HTR-8/SVneo (cell line): ENCODE data around the gene EOLA2.
"Not testable (repeated sequence)": the region's sequence is repeated elsewhere in the genome, so short reads cannot be mapped to it uniquely, and the experiment has no call there.

ENCODE experiments used
- DNase-seq: peaks from one replicate; pipeline ENCODE4 v3.0.0; 2011; ENCODE audit warnings: low spot score, mixed read lengths; ENCODE audit not compliant: insufficient read length
- FAIRE-seq: peaks from 2 replicates; lab custom pipeline; 2011; peaks lifted over from hg19 to GRCh38; lab: Jason Lieb, UNC

The EOLA2 gene

DNA sequence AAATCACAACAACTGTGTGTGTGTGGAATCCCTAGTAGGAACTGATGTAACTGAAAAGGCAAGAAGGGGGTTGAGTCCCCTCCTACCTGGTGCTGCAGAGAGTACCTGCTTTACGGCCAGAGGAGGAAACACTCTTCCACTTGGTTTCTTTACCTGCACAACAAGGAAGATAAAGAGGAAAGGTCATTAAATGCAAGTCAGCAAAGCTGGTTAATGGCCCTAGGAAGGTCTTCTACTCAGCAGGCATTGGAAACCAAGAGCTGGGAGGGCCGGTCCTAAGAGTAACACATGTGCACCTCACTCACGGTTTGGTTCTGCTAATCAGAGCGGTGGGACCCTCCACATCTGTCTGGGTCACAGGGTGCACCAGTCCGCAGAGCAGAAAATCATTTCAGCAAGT, 963 bp downstream of the EOLA2 start:
- DNase-seq, FAIRE-seq: not testable (repeated sequence)

DNA sequence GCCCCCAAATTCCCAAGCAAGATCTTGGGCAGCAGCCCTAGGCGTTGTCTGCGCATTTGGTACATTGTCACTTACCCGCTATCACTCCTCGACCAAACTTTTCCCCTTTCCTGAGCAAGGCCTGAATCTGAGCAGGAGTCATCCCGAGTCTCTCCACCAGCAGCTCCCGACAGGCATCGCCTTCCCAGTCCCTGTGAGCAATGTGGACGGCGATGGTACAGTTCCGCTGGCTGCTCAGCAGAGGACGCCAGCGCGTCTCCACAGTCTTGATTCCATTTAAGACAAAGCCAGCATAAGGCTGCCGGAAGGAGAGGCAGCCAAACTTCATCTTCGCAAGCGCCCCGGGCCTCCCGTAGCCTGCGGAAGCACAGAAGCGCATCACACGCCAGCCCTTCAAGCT, 4.7 kb downstream of the EOLA2 start:
- FAIRE-seq, DNase-seq: not testable (repeated sequence)

DNA sequence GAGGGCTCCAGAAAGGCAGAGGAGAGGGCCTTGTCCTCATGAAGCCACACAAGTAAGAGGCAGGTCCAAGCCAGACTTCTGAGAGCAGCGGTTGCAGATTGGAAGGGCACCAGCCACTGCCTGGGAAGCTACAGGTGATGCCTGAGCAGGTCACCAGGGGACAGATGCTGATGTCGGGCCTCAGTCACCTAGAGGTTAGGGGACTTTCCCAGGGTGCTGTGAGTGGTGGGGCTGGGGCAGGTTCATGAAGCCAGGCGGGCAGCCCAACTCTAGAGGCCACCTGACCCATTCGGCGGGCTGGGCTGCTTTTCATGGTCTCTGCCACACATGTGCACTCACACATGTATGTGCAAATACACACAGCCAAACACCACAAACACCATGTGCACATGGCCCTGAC, 5.3 kb downstream of the EOLA2 start:
- not testable (repeated sequence) for FAIRE-seq, DNase-seq

DNA sequence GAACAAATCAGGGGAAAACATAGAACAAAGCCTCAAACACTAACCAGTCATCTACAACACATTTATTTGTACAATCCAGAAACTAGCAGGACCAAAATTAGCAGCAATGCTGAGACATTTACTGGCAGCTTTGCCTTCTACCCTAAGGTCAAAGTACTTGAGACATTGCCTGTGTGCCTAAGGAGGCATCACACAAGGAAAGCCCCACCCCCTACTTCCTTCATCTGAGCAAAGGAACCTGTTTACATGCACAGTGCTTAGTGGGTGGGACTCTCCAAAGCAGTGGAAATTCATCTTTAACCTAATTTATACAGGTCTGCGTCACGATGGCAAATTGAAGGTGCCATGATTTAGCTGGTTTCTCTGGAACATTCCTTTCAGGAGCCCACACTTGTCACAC, 6.1 kb downstream of the EOLA2 start:
- not testable (repeated sequence) for DNase-seq, FAIRE-seq

DNA sequence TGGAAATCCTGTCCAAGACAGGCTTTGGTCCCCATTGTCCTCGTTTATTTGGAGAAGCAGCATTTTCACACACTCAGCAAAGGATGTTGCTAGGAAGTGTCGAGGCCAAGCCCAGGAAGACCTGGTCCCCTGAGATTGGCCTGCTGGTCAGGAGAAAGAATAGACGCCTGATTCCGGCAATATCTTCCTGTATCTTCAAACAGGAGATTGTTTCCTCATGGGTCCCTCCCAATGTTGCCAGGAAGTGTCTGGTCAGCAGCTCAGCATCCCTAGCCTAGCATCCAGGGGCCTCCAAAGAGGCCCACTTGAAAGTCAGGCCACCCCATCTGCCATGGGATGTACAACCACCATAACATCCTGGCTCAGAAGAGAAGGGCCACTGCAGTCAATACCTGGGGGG, 6.9 kb downstream of the EOLA2 start:
- not testable (repeated sequence) for DNase-seq, FAIRE-seq

DNA sequence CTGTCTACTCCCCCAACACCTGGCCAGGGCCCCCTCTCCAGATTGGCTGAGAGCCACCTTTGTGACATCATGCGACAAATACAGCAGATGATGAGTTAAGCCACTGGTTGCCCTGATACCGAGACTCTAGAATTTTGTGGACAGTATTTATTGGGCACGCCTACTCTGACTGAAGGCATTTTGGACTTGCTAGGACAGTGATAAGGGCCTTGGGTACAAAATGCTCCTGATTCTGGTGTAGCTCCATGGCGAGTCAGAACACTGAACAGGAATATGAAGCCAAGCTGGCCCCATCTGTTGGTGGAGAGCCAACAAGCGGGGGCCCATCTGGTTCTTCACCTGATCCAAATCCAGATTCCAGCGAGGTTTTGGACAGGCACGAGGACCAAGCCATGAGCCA, 8.9 kb downstream of the EOLA2 start, which contains the start of gene HSFX4:
Gene HSFX4, plus strand, starts transcription at position 174 of the 400 bp plus-strand sequence. Its CDS starts 72 bp downstream, at position 246.
- not testable (repeated sequence) for DNase-seq, FAIRE-seq

DNA sequence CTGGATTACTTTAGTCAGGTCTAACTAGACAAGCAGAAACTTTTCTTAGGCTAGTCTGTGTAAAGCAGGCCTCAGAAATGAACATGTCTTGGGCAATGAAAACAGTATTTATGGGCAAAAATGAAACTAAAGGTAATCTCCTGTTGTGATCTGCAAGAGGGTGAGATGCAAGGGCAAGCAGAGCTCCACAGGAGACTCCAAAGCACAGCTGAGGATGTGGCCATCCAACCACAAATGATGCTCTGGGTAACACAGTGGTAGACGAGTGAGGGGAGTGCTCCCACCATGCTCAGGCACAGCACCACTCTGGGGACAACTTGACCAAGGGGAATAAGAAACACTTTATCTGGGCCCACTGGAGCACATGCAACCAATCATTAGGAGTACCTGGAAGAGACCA, 9.7 kb downstream of the EOLA2 start:
- DNase-seq, FAIRE-seq: not testable (repeated sequence)

DNA sequence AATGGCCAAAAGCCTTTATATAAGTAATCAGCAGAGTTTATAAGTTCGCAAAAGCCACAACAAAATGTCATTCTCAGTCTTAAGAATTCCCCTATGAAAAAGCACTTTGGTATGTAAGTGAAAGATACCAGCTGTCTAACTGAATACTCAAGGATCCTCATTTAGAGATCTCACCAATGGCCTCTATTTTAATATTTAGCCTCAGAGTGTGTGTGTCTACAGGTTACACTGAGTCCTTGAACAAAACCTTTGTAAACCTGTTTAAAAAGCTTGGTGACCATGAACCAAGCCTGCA, 10.4 kb downstream of the EOLA2 start:
- not testable (repeated sequence) for FAIRE-seq, DNase-seq

DNA sequence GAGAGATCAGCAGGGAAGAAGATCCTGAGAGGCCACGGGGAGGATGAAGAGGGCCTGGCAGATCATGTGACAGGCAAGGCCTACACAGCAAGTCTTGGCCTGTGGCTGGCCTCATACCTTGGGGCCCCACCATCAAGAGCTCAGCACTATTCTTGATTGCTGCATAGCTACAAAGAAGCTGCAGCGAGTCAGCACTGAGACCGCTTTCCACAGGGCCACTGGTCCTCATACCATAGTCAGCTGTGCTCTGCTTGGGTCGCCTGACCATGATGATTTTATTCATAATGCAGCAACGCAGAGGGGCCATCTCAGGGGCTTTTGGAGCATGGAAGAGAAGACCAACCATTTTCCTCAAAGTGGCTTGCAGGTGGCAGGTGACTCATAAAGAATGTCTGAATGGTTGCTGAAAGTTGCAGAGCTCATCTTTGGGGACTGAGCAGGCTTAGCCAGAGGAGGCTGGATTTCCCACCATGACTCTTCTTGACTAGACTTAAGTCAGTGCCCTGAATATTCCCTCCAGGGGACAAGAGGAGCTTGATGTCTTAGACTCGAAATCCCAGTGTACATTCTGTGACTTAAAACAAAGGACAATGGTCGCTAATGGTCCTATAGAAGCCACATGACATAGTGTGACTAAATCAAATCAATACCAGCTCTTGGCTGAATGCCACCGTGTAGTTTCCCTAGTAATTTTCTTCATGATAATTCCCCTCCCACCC, 10.9 kb downstream of the EOLA2 start:
- DNase-seq, FAIRE-seq: not testable (repeated sequence)

DNA sequence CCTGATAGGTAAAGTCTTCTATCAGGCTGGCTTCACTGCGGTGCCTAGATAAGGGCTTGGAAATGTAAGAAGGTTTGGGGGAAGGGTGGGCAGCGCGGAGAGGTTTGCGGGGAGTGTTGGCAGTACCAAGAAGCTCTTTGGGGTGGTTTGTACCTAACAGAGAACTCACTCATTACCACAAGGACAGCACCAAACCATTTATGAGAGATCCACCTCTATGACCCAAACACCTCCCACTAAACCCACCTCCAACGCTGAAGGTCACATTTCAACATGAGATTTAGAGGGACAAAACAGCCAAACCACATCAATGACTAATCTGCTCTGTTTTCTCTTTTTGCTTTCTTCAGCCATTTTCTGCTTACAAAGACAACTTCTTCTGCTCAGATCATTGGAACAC, 13.9 kb downstream of the EOLA2 start:
- DNase-seq, FAIRE-seq: not testable (repeated sequence)

DNA sequence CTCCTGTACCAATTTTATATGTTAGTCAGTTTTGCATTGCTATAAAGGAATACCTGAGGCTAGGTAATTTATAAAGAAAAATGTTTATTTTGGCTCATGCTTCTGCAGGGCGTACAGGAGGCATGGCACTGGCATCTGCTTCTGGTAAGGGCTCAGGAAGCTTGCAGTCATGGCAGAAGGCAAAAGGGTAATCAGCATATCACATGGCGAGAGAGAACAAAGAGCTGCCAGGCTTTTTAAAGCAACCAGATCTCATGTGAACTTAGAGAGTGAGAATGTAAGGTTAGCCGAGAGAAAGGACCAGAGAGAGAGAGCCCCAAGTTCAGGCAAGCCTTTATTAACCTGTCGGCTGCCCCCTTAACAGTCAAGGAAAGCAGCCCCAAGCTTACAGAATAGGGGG, 14.5 kb downstream of the EOLA2 start:
- not testable (repeated sequence) for DNase-seq, FAIRE-seq

DNA sequence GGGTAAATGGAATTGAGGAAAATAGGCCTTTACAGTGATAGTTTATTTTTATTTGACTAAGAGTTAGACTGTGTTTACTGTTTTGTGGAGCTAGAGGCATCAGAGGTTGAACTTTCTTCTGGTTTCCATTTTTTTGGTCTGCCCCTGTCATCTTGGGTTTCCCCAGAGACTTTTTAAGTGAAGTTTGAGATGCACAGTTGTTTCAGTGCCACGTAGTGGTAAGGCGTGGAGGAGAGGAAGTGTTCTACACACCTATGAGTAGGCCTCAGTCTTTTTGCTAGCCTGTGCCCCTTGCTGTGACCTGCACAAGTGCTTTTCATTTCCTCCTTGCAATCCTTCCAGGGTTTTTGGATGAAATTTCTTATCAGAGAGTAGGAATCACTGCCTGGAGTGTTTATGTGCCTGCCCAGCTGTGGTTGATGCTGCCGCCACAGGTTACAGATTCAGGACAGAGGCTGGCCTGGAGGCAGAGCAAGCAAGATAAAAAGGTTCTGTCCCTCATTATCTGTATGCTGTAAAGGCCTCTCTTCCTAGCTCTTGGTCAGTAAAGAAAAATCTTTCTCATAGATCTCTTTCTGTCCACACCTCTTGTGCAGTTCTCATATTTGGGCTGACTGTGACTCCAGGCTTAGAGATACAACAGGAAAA, 21.4 kb downstream of the EOLA2 start:
- DNase-seq (no peak), FAIRE-seq (no peak)

DNA sequence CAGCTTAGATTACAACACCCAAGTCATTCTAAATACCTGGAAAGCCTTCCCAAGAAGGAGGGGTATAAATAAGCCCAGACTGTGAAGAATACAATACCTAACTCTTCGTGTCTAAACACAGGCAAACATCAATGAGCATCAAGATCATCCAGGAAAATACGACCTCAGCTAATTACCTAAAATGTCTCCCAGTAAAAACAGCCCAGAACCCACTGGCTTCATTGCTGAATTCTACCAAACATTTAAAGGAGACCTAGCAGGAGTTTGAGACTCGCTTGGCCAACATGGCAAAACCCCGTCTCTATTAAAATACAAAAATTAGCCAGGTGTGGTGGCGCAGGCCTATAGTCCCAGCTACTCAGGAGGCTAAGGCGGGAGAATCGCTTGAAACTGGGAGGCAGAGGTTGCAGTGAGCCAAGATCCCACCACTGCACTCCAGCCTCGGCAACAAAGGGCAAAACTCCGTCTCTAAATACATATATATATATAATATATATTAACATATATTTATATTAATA, 28.1 kb downstream of the EOLA2 start:
- no peak for DNase-seq
- no peak for FAIRE-seq

DNA sequence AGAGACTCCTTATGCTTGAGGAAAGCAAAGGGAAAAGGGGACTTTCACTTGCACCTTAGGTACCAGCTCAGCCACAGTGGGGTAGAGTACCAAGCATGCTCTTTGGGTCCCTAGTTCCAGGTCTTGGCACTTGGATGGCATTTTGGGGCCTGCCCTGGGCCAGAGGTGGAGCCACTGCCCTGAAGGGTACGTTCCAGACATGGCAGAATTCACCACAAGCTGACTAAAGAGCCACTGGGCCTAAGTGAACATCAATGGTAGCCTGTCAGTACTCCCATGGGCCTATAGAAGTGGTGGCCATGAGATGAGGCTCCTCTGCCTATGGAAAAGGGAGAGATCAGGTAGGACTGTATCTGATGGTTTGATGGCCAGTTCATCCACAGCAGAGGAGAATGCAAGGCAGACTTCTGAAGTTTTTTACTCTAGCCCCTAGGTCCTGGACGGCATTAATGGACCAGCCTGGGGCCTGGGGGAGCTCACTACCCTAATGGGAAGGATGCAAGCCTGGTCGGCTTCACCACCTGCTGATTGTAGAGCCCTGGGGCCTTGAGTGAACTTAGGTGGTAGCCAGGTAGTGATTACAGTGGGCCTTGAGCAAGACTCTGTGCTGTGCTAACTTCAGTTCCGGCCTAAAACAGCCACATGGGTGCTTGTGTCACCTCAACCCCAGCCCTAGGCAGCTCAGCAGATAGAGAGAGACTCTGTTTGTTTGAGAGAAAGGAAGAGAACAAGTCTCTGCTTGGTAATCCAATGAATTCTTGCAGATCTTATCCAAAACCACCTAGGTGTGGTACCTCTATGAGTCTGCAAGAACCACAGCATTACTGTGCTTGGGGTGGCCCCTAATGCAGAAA, 28.7 kb downstream of the EOLA2 start:
- DNase-seq, result no peak
- FAIRE-seq, result no peak

DNA sequence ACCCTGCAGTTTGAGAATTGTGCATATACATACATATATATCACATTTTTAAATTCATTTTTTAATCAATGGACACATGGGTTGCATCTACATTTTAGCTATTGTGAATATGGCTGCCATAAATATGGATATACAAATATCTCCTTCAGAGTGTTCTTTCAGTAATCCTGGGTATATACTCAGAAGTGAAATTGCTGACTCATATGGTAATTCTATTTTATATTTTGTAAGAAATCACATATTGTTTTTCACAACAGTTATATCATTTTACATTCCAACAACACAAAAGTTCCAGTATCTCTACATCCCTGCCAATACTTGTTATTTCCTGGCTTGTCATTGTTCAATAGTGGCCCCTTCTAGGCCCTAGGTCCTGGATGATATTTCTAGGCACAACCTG, 29.6 kb downstream of the EOLA2 start:
- DNase-seq (no peak), FAIRE-seq (no peak)

DNA sequence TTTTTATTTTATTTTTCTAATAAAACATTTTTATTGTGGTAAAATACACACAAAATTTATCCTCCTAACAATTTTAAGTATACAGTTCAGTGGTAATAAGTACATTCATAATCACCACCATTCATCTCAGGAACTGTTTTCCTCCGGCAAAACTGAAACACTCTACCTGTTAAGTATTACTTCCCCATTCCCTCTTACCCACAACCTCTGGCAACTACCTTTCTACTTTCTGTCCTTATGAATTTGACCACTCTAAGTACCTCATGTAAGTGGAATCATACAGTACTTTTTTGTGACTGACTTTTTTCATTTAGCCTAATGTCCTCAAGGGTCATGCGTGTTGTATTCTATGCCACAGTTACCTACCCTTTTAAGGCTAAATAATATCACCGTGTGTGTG, 30.0 kb downstream of the EOLA2 start:
- no peak for FAIRE-seq
- DNase-seq, result no peak

DNA sequence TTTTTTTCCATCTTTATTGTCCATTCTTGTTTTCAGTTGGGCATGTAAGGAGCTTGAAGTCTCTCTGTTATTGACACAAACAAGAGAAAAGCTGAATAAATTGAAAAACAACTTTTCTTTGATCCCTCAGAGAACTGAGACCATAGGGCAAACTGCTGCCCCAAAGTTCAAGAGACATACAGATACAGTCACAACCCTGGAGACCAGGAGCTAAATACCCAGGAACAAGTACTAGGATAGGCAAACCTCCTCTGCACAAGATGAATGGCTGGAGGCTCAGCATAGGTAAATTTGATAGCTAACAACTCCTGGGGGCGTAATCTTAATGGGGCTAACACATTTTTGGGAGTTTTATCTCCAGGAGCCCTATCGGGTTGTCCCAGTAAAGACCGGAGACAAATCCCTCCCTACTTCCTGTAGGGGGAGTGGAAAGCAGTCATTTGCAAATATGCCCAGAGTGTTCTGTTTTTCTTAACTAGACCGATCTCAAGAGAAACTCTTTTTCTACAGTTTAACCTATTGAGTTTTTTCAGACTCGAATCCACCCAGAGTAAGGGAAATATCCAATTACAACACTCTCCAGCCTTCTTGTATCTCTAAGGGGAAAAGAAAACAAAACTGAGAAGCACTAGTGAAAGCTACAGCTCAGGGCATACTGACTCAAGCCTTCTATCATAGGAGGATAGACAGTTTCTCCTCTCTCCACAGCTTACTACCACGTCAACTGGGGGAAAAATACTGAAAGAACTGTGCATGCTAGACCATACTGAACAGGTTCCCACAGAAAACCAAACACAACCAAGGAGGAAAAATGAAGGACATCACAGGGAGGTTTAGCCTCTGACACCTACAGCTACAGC, 34.2 kb downstream of the EOLA2 start:
- no peak for FAIRE-seq
- no peak for DNase-seq

DNA sequence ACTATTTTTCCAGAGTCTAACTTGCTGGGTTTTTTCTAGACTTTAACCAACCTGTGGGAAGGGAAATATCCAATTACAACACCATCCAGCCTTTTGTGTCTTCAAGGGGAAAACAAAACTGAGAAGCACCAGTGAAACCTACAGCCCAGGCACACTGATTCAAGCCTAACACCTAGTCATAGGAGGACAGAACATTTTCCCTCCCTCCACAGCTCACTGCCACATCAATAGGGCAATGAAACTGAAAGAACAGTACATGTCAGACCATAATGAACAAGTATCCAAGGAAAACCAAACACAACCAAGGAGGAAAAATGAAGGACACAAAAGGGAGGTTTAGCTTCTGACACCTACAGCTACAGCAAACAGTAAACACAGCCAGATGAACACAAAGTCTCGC, 39.7 kb downstream of the EOLA2 start:
- DNase-seq (no peak), FAIRE-seq (no peak)

DNA sequence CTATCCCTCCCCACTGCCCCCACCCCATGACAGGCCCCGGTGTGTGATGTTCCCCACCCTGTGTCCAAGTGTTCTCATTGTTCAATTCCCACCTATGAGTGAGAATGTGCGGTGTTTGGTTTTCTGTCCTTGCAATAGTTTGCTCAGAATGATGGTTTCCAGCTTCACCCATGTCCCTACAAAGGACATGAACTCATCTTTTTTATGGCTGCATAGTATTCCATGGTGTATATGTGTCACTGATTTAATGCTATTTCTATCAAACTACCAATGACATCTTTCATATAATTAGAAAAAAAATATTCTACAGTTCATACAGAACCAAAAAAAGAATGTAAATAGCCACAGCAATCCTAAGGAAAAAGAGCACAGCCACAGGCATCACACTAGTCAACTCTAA, 47.5 kb downstream of the EOLA2 start:
- not testable (repeated sequence) for FAIRE-seq, DNase-seq
